ENCODE results near the gene TMEM243.
A peak's percentile ranks its signal among the peaks of the same experiment; 100 is the strongest.

The TMEM243 gene

DNA sequence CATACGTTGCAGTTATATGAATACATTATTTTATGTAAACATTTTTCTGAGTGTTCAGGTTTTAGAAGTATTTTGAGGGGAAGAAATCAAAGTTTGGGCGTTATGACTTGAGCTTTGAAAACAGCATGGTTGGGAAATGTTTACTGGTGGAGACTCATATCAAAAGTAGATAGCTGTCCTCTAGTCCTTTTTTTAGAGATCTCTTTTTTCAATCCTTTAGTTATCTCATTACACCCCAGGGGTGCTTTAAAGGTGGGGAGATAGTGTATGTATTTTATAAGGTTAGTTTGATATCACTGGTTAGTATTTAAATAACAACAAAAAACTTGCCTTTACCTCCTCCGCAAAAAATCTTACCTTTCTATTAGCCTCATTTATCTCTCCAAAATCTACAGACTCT, 65.0 kb downstream of the TMEM243 start:
- no peak for DNase-seq

DNA sequence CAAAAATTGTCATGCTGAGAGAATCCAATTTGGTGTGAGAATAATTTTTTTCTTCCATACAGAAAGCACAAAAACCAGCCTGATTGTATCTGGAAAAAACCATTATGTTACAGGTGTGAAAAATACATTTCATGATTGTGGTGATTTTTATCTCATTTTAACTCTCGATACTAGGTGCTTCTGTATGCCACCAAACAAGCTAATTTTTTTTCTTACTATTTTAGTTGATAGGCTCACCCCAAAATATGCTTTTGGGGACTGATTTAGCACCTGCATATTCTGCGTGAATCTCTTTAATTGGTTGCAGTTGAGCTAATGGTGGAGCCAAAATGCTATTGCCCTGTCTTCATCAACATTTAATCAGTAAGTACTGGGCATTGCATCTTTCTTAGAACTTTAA, 65.4 kb downstream of the TMEM243 start:
- no peak for DNase-seq

DNA sequence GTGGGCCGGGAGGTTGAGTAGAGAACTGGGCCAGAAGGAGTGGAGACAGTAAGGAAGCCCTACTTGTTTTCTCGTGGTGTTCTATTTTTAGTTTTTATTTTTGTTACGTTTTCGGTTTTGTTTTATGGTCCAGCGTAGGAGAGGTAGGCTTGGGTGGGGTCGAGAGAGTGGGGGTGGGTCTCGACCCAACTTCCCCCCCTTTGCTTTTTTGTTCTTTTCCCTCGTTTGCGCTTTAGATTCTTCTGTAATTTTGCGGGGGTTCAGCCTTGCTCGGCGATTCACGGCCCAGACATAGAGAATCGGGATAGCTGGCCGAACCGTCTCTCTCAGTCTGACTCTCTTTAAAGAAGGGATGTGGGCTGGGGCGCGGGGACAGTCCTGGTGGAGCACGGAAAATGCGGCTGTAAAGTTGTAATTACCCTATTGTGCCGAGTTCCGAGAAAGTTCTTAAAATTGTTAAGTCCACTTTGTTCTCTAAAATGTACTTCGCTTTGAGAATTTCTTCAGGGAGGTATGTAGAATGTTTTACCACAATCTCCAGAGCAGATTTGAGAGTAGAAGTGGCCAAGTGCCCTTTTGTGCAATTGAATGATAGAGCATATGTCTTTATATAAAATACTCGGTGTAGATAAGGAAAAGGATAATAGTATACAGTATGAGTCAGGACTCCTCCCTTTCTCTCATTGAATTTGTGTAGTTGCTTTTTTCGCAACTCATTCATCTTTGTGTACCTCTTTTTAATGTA, 66.5 kb downstream of the TMEM243 start:
- no peak for DNase-seq

DNA sequence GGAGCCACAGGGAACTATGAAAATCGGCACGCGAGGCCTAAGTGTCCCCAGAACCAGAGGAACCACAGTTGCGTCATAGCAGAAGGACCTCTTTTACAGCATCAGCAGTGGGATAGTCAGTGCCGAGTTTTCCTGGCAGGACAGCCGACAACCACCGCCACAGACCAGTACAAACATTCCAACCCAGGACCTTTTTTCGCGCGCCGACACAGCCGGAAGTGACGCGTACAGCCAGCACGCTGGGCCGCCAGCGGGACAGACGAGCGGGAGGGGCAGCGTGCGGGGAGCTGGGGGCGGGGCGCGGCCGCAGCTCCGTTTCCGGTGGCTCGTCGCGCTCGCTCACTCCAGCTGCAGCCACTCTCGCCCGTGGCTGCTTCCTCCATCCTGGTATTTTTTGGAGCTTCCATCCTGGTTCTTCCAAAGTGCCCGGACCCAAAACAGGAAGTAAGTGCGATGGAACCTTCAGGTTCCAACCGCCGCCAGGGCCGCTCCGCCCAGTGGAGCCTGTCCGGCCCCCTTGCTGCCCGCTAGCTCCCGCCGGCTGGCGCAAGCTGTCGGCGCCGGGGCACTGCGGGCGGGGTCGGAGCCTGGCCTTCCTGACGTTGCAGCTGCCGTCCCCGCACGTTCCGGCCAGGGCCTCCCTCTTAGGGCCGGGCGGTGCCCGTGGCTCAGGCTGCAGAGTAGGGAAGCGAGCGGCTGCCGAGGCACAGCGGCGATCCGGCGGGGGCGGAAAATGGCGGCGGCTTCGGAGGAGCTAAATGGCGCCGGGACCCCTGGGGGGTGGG, 67.2 kb downstream of the TMEM243 start, which contains the start of gene DMTF1:
Gene DMTF1 (plus strand): TSS at position 342 of the 785 bp plus-strand sequence. CDS start 12,489 bp downstream, outside the sequence.
- peak; percentile 82 for DNase-seq

DNA sequence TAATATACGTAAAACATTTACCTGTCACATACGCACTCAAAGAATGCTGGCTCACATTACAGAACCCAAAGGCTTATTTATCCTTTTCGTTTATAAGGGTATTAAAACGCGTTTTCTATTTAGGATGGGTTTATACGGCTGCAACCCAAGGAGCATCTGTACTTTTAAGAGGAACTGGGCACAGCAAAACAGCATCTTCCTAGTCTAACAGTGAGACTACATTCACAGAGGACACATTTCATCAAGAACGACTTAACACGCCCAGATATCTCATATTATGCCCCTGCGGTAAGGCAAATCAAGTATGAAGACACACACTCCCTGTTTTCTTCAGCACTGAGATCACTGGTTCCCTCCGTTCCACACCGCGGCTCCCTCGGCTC, 67.8 kb downstream of the TMEM243 start:
- no peak for DNase-seq

DNA sequence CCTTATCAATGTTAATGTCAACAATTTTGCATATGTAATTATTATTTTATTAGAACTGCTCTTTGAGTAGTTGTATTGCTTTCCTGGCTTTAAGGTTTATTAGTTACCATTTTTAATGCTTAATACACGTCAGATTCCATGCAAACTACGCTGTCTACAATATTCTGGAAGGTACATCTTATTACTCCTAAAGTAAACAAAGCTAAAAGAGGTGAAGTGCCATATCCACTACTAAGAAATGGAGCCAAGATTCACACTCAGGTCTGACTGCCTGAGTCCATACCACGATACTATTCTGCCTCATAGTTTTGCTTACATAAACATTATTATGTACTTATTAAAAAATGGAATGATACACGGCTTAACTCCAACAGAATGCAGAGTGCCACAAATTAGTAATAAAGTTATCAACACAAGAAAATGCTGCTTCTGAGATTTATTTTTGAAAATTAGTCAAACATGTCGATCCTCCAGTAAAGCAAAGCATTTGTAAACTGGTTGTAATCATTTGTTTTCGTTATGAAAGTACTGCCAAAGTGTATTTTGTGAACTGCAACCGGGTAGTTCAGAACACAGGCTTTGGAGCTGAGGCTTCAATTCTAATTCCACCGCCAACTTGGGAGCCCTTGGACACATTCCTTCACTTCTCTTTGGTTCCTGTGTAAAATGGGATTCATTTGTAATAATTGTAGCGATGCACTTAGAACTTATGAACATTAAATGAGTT, 68.4 kb downstream of the TMEM243 start:
- DNase-seq = no peak

DNA sequence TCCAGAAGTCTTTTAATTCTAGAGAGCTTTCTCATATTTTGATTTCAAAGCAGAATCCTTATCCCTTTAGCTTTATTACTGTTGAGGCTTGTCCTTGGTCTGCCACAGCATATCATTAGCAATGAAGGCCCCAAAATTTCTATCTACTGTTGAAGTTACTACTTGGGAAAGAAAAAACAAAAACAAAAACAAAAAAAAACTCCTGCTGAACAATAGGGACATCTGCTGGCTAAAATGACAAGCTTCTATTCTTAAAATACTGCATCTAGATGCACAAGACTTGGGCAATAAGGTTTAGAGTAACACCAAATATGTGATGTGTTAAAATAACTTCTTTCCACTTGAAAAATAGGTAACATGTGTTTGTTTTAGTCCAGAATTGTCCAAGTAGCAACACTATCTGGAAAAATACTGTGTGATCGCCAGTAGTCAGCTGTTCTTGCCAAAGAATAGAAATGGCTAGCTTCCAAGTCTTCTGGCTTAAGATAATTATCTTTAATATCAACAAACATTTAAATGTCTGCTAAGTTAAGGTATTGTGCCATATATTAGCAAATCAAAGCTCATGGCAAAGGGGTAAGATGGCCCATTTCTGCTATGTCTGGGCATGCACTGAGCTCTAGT, 71.1 kb downstream of the TMEM243 start:
- DNase-seq = no peak

DNA sequence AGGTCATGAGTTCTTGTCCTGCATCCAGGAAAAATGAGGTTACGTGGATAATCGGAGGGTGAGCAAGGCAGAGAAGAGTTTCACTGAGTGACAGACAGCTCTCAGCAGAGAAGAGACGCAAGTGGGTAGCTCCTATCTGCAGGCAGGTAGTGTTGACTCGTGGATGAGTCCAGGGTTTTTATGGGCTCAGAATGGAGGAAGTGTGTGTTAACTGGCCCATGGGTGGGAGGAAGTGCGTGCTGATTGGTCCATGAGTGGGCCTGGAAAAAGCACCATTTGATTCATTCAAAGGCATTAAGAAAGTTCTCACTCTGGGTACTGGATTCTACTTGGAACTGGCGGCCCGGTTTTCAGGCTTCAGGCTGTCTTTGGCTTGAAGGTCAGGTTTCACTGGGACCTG, 72.0 kb downstream of the TMEM243 start:
- DNase-seq = no peak

DNA sequence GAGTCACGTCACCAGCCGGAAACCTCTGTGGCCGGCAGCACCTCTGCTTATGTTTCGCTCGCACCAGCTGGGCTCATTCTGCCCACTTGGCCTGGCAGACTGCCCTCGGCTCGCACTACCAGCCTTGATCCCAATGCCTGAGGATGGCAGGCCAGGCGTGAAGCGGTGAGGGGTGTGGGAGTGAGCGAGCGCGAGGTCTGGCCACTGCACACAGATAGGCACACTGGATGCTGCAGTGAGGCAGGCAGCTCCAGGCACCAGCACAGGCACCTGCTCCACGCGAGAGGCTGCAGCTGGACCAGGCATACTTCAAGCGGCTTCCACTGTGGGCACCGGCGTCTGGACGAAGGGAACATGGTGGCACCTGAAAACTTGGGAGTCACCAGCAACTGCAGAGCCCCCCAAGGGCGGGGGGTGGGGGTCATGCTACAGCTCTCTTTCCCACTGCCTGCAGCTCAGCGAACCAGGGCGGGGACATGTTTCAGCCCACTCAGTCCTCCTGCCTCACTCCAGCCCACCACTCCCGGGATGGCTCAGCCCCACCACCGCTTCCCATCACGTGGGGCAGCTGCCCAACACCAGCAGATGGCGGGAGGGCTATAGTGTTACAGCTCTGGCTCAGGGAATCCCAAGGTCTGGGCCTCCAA, 72.7 kb downstream of the TMEM243 start:
- no peak for DNase-seq
